ENCODE results near the gene ITGB4. TPM values are rescaled to one million over a fixed set of nuclear protein-coding genes. Genes with fewer than 3 reads are reported as not detected.

ITGB4 gene
- total RNA-seq, 1 donor = 0.09 TPM

GRCh38 chr17:75736173-75736835 is 15.0 kb downstream of the ITGB4 start:
- no peak overlapping the region for H3K4me3 ChIP-seq (ENCODE audit: low read depth, low read length)
- no peak for DNase-seq (ENCODE audit: low read depth)
- TF ChIP-seq CTCF (IDR thresholded peaks at IDR 0.05; ENCODE audit: insufficient read depth, low read length) = no peak

GRCh38 chr17:75737133-75737962 is 16.1 kb downstream of the ITGB4 start:
- H3K4me3 ChIP-seq (ENCODE audit: low read depth, low read length) = no peak overlapping the region
- no peak for TF ChIP-seq CTCF (IDR thresholded peaks at IDR 0.05; ENCODE audit: insufficient read depth, low read length)
- no peak for DNase-seq (ENCODE audit: low read depth)

- no peak for DNase-seq (ENCODE audit: low read depth)
- no peak for TF ChIP-seq CTCF (IDR thresholded peaks at IDR 0.05; ENCODE audit: insufficient read depth, low read length)
- H3K4me3 ChIP-seq (ENCODE audit: low read depth, low read length) = no peak overlapping the region
These were observed 17.1 kb downstream of the ITGB4 start for GRCh38 chr17:75738218-75738802.

GRCh38 chr17:75739174-75739573 is 17.9 kb downstream of the ITGB4 start:
- no peak for DNase-seq (ENCODE audit: low read depth)
- H3K4me3 ChIP-seq (ENCODE audit: low read depth, low read length) = no peak overlapping the region
- no peak for TF ChIP-seq CTCF (IDR thresholded peaks at IDR 0.05; ENCODE audit: insufficient read depth, low read length)

- no peak for DNase-seq (ENCODE audit: low read depth)
- TF ChIP-seq CTCF (IDR thresholded peaks at IDR 0.05; ENCODE audit: insufficient read depth, low read length) = no peak
- no peak overlapping the region for H3K4me3 ChIP-seq (ENCODE audit: low read depth, low read length)
These were observed 18.5 kb downstream of the ITGB4 start for GRCh38 chr17:75739801-75740200.

- H3K4me3 ChIP-seq (ENCODE audit: low read depth, low read length) = no peak overlapping the region
- no peak for TF ChIP-seq CTCF (IDR thresholded peaks at IDR 0.05; ENCODE audit: insufficient read depth, low read length)
- DNase-seq (ENCODE audit: low read depth) = no peak
These were observed 19.0 kb downstream of the ITGB4 start for GRCh38 chr17:75740215-75740614.

Data from fibroblast of the aortic adventitia (primary cell).